NCI-H2029 (cell line): ENCODE results near the gene MXRA7.
"Not testable (repeated sequence)": the region's sequence is repeated elsewhere in the genome, so short reads cannot be mapped to it uniquely, and the experiment has no call there.

Experiments
- DNase-seq: peaks from one replicate; lab custom pipeline; 2025; lab: John Stamatoyannopoulos, UW

The MXRA7 gene

DNA sequence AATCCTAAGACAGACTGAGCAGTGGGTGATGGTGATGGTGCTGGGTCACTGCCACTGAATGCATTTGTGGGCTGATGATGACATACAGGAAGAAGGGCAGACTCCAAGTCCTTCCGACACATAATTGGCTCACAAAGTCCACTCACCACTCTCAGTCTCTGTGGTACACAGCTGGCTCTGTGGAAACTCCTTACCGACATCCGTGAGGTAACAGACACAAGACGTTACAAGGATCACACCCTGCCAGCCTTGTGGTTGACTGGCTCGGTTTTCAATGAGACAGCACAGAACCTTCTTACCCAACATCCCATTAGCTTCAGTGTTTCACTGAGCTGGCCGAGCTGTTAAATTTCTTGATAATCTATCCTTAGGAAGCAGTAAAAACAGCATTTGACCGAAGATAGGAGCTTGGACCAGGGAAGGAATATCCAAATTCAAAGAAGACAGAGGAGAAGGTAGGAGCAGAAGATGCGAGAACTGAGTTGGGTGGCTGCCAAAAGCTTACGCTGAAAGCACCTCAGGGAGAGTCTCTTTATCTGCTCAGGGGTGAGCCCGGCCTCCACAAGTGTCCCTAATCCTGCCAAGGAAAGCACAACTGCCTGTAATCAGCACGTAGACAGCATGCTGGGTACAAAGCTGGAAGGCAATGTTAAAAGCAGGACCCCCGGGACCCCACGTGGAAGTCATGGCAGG, 5.5 kb upstream of the MXRA7 start:
- DNase-seq: no peak

DNA sequence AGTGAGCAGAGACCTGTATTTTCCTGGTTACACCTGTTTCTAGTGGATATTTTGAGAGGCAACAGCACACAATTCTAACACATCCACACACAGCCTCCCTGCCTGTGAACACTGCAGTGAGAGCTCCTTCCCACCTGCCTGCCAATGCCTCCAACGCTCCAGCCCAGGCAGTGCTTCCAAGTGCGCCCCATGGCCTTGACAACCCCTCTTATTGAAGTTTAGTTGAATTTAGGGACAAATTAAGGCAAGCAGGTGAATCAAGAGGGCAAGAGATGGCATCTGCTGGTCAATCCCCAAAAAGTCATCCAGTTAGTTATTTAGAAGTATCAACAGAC, 4.7 kb upstream of the MXRA7 start:
- DNase-seq: no peak

DNA sequence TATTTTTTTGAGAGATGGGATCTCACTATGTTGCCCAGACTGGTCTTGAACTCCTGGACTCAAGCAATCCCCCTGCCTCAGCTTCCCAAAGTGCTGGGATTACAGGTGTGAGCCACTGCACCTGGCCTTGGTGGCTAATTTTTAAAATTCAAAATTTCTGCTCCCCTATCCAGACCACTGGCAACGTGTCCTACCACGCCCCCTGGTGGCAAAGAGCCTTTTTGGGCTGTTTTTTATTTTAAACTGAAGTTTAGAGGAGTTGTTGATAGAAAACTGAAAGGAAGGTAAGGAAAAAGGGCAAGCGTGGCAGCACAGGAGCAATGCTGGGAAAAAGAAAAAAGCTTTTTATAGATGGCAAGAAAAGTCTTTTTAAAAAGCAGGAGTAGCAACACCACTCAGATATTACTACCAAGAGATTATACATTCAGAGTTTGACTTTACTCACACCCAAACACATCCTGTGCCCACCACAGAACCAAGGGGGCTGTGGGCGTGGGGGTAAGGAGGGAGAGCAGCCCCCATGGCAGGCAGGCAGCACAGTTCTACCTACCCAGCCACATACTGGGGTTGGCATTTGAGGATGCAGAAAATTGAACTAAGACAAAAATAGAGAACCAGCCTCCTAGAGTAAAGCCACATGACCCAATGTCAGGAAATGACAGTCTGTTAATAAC, 4.2 kb upstream of the MXRA7 start:
- DNase-seq: no peak

DNA sequence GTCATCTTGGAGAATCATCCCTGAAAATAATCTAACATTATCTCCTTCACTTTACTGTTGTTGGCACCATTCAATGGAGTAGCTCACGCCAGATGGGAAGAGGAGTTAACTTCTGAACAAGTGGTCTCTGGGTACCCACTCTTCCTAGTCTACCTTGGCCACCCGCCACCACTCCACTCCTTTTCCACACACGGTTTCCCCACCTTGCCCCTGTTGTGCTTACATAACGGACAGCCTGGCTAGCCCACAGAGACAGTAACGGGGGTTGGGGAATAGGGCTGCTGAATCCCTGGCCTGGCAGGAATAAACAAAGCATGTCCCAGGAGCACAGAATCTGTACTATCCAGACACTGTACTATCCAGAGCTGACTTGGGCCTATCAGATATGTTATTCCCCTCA, 3.6 kb upstream of the MXRA7 start:
- DNase-seq: no peak

DNA sequence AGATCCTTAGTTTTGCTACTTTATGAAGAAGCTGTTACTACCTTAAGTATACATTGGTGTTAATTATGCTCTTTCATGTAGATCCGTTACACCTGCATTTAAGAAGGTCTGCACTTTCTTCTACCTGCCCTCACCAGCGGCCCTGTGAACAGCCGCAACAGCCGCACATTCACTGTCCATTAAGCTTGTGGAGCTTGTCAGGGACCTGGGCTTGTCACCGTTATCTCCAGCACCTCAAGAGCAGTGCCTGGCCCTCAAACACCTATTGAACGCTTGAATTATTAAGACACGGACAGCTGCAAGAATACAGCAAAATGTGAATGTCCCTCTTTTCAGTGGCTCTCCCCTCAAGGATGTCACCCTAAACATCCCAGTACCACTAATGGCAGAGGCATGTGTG, 3.0 kb upstream of the MXRA7 start:
- DNase-seq: no peak

DNA sequence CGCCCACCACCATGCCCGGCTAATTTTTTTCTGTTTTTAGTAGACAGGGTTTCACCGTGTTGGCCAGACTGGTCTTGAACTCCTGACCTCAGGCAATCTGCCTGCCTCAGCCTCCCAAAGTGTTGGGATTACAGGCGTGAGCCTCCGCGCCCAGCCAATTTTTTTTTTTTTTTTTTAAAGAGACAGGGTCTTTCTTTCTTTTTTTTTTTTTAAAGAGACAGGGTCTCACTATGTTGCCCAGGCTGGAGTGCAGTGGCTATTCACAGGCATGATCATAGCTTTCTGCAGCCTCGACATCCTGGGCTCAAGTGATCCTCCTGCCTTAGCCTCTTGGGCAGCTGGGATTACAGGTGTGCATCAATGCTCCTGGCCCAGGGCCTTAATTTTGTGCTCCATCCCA, 1.6 kb upstream of the MXRA7 start:
- DNase-seq: not testable (repeated sequence)

DNA sequence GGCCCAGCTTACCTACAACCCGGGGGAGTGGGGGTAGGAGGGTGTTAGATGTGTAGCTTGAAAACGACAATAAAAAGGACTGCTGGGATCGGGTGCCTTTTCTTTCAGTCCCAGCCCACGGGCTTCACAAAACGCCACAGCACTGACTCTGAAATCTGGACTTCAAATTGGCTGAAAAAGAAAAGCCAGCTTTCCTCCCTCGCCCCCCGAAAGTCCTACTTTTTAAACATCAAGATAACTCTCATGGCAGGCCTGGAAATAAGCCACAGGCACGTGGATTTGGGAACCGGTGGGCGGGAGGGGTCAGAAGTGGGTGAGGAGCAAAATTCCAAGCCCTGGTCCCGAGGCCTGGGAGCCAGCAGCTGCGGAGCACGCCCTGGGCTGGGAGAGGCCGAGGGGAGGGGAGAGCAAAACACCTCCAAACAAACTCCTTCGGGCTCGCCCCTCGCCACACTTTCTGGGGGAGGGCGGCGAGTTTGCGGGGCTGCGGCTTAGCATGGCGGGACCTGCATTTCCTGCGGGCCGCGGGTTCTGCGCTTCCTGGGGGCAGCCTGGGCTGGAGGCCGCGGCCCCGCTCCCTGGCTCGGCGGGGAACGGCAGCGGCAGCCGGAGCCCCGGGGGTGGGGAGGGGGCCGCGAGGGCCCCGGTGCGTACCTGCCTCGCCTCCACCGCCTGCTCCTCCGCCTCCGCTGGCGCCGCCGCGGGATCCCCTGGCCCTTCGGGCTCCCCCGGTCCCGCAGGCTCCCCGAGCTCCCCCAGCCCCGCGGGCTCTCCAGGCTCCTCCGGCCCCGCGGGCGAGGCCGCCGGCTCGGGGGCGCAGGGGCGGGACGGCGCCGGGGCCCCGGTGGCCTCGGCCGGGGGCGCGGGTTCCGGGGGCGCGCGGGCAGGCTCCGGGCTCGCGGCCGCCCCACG, 558 bp downstream of the MXRA7 start:
- not testable (repeated sequence) for DNase-seq

DNA sequence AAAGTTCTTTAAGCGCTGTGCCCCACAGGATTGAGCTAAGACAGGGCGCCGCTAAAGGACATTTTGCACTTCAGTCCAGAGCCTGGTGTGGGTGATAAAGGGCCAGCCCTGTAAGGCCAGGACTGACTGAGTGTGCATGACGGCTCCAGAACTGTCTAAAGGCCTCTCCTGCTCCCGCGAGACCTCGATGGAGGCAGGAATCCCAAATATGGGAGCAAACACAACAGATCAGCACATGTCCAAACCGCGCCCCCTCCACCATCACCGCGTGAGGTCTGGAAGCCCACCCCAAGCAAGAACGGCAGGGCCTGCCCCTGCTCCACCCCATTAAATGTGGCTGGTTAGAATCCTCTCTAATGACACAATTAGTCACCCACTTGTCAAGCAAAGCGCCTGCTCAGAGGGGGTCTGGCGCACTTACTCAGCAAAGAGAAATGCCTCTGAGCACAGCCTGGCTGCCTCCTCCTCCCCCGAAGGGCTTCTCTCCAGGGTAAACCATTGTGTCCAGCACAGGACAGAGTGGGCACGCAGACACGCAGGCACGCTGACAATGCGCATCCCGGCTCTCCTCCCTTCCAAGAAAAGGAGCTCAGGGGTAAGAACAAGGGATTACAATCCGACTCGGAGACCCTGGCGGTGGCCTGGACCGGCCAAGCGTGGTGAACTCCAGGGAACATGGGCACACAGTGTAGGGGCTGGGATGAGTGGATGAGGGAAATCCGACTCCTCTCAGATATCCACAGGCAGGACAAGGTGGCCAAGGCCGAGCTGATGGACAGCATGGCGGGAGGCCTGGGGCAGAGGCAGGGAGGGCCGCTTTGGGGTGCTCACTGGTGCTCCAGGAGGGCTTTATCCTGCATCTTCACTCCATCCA, 1.5 kb downstream of the MXRA7 start:
- no peak for DNase-seq

DNA sequence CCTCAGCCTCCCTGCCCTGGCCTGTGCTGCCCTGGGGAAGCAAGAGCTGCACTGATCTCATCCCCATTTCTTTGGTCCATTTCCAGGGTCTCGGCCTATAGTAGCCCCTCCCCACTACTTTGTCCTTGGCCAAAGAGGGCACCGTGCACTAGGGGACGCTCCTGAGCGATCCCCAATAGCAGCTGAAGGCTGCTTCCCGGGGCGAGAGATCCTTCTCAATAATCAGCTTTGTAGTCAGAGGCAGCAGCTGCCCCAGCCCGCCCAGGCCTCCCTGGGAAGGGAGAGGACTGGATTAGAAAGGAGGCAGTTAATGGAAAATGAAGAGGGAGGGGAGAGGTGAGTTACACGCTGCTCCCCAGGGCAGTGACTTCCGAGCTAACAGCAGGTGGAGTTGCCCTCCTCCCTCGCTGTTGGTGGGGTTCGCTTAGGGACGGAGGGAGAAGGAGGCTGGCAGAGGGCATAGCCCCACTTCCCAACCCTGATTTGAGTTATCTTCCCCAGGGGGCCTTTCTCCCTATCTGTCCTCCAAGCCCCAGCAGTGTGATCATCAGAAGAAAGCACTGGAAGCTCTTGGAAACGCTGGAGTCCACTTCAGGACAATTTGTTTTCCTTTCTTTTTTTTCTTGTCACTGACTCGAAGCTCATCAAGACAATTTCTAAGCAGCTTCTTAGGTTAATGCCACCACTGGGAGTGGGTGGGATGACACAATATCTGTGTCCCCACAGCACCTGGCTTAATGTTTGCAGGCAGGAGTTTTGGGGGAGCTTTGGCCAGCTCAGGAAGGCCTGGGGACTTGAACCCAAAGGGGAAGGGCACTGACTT, 2.6 kb downstream of the MXRA7 start:
- DNase-seq: no peak

DNA sequence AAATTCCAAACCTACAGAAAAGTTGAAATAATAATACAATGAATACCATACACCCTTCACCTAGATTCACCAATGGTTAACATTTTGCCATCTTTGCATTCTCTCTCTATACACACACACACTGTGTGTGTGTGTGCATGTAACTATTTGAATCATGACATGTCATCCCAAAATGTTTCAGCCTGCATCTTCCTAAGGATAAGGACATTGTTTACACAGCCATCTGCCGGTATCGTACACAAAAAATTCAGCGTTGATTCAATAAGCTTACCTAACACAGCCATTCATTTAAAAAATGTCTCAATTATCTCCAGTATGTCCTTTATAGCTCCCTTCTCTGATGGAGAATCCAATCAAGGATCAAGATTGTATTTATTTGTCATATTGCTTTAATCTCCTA, 3.9 kb downstream of the MXRA7 start:
- DNase-seq: no peak

DNA sequence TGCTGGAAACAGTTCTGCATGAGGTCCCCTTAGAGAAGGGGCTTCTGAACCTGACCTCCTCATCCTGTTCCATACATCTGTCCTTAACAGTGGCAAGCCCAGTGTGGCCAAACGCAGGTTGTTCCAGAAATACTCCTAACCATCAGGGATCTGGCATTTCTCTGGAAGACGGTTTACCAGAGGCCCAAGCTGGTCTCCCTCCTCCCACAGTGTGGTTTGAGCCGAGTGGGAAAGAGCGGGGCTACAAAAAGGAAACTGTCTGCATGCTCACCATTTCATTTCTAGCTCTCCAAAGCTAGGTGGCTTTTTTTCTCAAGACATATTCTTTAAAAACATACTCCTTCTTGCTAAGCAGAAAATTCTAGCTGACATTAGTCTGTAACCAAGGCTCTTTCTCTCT, 6.0 kb downstream of the MXRA7 start:
- no peak for DNase-seq

DNA sequence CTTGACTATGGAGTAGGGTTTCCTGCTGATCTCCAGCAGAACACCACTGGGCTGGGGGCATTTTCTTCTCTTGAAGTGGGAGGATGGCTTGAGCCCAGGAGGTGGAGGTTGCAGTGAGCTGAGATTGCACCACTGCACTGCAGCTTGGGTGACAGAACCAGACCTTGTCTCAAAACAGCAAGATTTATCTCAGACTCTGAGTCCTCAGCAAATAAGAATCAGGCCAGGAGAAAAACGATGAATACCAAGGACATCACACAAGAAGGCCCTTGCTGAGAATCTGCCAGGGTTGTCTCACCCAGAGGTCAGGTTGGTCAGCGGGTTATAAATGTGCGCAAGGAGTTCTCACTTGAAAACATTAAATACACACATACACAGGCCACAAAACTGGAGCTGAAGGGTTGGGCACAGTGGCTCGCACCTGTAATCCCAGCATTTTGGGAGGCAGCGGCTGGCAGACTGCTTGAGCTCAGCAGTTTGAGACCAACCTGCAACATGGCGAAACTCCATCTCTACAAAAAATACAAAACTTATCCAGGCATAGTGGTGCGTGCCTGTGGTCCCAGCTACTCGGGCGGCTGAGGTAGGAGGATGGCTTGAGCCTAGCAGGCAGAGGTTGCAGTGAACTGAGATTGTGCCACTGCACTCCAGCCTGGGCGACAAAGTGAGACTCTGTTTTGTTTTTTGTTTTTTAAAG, 7.7 kb downstream of the MXRA7 start:
- DNase-seq: no peak

DNA sequence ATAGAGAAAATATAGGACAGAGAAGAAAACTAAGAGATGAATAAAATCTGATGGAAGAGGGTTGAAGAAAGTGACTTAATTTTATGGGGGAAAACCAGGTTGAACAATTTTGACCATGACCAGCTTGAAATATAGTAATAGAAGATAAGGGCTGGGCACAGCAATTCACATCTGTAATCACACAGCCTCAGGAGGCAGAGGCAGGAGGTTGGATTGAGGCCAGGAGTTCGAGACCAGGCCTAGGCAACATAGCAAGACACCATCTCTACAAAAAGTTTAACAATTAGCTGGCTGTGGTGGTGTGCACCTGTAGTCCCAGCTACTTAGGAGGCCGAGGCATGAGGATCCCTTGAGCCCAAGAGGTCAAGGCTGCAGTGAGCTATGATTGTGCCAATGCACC, 8.7 kb downstream of the MXRA7 start:
- no peak for DNase-seq

DNA sequence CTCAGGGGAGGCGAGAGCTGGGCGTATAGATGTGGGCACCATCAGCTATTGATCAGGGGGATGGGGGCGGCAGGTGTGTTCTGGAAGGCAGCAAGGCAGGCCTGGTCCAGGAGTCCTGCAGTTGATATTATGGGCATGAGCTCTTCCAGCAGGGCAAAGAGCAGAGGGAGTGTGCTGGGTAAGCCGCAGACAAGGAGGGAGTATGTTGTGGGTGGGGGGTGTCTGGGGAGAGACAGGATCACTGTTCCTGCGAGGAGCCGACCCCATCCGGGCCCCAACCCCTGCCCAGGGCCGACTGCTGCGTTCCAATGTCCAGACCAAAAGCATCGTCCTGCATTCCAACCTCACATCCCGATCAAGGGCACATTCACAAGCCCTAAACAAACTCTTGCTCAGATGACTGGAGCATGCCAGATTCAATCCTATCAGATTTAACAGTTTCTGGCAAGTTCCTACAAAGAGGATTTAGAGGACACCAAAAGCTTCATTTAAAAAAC, 9.2 kb downstream of the MXRA7 start:
- DNase-seq: no peak

DNA sequence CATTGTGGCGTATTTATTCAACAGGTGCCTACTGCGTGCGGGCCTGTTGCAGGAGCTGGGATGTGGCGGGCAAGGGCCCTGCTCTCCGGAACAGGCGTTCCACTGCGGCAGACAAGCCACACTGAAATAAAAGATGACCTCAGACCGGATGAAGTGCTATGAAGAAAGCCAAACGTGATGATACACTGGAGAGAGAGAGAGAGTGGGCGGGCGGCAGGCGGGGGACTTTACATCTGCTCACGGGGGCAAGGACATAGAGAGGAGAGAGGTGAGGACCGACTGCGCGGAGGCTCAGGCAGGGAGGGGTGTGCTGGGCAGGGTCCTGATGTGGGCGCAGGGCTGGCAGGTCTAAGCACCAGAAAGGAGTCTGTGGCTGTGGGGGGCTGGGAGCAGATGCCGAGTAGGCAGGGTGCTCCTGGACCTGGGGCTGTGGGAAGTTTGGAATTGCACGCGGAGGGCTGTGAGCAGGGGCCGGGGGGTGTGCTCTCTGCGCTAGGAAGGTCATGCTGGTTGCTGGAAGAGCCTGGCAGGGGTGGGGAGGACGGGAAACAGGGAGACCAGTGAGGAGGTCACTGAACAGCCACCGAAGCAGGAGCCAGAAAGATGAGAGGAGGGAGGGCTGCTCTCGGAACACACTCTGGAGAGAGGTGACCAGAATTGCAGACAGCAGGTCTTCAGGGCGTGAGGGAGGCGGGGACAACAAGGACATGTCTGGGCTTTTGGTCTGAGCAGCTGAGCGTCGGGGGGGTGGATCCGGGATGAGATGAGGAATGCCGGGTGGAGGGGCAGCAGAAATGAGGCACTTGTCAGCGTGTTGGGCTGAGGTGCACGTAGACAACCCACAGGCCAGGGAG, 9.9 kb downstream of the MXRA7 start:
- DNase-seq: no peak

DNA sequence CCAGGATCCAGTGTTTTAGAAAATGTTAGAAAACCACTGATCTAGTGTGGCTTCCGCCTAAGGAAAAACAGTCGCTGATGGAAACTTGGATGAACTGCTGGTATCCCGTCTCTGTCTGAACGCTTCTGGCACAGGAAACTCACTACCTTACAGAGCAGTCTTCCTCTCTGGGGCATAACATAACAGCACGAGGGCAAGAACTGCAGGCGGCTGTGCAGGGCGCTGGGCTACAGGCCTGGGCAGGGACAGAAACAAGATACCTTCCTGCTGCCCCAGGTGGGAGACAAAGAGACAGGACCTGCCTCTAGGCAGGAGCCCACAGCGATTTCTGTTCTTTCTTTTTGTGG, 10.5 kb downstream of the MXRA7 start:
- DNase-seq: no peak

DNA sequence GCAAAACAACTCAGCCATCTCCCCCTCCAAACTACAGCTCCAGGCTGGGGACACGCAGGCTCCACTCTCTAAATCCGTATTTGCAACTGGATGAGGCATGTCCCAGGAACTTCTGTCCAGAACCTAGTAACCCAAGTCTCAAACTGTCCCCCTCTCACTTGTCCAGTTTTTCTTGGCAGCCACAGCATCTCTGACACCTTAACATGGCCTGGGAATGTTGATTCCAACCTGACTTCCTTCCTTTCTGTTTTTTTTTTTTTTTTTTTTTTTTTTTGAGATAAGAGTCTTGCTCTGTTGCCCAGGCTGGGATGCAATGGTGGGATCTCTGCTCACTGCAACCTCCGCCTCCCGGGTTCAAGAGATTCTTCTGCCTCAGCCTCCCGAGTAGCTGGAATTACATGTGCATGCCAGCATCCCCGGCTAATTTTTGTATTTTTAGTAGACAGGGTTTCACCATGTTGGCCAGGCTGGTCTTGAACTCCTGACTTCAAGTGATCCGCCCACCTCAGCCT, 12.2 kb downstream of the MXRA7 start:
- not testable (repeated sequence) for DNase-seq

DNA sequence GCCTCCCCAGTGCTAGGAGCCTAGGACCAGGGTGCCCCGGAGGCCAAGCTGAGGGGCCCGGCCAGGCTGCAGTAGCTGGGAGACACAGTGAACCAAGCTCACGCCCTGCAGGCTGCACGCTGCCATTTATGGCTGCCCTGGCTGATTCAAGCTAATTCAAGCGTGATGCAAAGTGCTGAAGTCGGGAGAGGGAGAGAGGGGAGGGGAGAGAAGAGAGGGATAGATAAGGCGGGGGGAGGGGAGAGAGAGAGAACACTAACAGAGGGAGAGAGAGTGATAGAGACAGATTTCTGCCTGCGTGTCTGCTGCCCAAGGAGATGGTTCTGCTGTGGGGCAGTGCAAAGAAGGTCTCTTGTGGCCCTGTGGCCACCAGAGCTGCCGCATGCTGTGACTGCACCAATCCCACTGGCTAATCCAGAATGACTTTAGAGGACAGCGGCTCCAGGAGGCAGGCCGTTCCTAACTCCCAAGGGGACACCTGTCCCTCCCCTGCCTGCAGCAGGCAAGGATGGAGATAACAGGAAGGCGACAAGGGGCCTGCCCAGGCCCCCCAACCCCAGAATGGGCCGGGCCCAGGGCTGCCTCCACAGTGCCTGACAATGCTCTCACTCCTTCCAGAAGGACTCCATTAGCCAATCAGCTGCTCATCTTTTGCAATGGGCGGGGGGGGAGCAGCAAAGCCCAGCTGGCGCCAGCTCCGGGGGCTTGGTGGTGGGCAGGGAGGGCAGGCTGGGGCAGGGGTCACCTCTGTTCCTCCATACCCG, 12.9 kb downstream of the MXRA7 start:
- no peak for DNase-seq
